Gastrocnemius medialis (tissue), 4 donors: ENCODE data around the gene SWAP70. TPM values are rescaled to one million over a fixed set of nuclear protein-coding genes. Genes with fewer than 3 reads are reported as not detected.

Experiments used
- ATAC-seq, 2 donors: fragments of 150-250 bp; one replicate each; pipeline ENCODE4 v1.9.1; 2016
- DNase-seq, 2 donors: peaks; one replicate each; pipeline ENCODE4 v3.0.0-alpha.2; 2019
- H3K27ac ChIP-seq, 4 donors: fragments of 200-600 bp; sonication (generic); 1 replicate in 1 of 4; 2 replicates in 3 of 4; pipeline ENCODE4 v1.5.1; 2016 to 2018; ENCODE audit warnings: mild to moderate bottlenecking in 2 of 4, moderate library complexity in 1 of 4
- H3K27me3 ChIP-seq, 3 donors: fragments of 200-600 bp; sonication (generic) in 2 of 3; 1 replicate in 1 of 3; 2 replicates in 2 of 3; pipeline versions ENCODE4 v1.5.1 to v1.6.0; 2016 to 2019; ENCODE audit warnings: mild to moderate bottlenecking in 1 of 3, moderate library complexity in 1 of 3
- H3K36me3 ChIP-seq, 2 donors: fragments of 200-600 bp; sonication (generic) in 1 of 2; one replicate each; pipeline ENCODE4 v1.5.1; 2017 to 2018
- H3K4me1 ChIP-seq, 2 donors: fragments of 200-600 bp; sonication (generic) in 1 of 2; one replicate each; pipeline ENCODE4 v1.5.1; 2016 to 2017; ENCODE audit warnings: mild to moderate bottlenecking in 2 of 2
- H3K4me3 ChIP-seq, 4 donors: fragments of 200-600 bp; sonication (generic) in 3 of 4; 1 replicate in 1 of 4; 2 replicates in 3 of 4; pipeline ENCODE4 v1.5.1; 2016 to 2019; ENCODE audit warnings: mild to moderate bottlenecking in 2 of 4
- H3K9me3 ChIP-seq, 3 donors: fragments of 200-600 bp; sonication (generic) in 2 of 3; 1 replicate in 1 of 3; 2 replicates in 2 of 3; pipeline ENCODE4 v1.5.1; 2016 to 2019
- CTCF ChIP-seq, 5 experiments: fragments of 450-650 bp in 3 of 5; fragments of 200-600 bp in 2 of 5; sonication (generic) in 2 of 5; IDR thresholded peaks in 4 of 5; conservative IDR thresholded peaks in 1 of 5; 1 replicate in 4 of 5; 2 replicates in 1 of 5; pipeline ENCODE4 v1.5.1; 2016 to 2019; ENCODE audit warnings: antibody characterized with exemption in 5 of 5, mild to moderate bottlenecking in 3 of 5, moderate library complexity in 3 of 5
- POLR2A ChIP-seq, 2 donors: fragments of 450-650 bp; IDR thresholded peaks; one replicate each; pipeline ENCODE4 v1.6.1; 2017; ENCODE audit warnings: antibody characterized with exemption in 2 of 2, mild to moderate bottlenecking in 2 of 2, moderate library complexity in 2 of 2
- in situ Hi-C, 4 donors: fragments of 200-750 bp; cut with MboI; loops; one replicate each; pipeline versions ENCODE4 v1.15.0 to v1.8.0; 2017; ENCODE audit warnings: low sequenced_read_pairs in 4 of 4
- intact Hi-C: fragments of 100-400 bp; cut with DNase I; formaldehyde crosslinking; loops from one replicate; pipeline ENCODE4 v1.15.1; 2023; ENCODE audit warnings: low total_unique reads
- total RNA-seq, 4 donors: library from RNA; depleted of rRNA; stranded (reverse); fragments of >200 nt; gene quantifications; one replicate each; pipeline versions ENCODE4 v1.1.0 to v1.2.3, GENCODE V29; 2016

SWAP70 gene
- total RNA-seq = 10 to 100 TPM in 1 of 4 donors, 1 to 10 TPM in 3; 6.5 to 14.4 (median 9.1) TPM

DNA sequence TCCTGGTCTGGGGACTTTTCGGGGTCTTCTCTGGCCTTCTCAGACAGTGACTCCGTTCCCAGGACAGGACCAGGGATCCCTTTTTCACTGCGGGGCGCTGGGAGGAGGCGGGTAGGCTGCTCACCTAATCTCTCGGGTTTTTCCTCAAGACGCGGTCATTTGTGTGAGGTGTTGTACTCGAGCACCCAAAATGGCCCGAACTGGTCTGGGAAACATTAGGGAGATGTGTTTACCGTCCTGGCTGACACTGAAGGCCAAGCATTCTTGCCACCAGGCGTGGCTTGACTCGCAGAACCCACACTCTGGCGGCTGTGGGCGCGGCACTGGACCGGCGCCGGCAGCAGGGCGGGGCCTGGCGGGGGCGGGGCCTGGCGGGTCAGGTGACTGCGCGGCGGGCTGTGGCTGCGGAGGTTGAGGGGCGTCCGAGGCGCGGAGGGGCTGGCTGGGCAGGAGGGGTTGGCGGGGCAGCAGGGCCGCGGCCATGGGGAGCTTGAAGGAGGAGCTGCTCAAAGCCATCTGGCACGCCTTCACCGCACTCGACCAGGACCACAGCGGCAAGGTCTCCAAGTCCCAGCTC is at the start of gene SWAP70:
Gene SWAP70 (plus strand): TSS at position 379 of the 577 bp plus-strand sequence. CDS start 103 bp downstream, at position 482.
- in situ Hi-C loops = no loop called here
- peak within 1 kb of the TSS; percentile 82 to 88 (median 86) for H3K27ac ChIP-seq

GRCh38 chr11:9615031-9615451 is 48.8 kb upstream of the SWAP70 start:
- in situ Hi-C loops (loop anchor here in 1 of 4 donors (10.0 kb wide), 1 partner anchor 80 kb away; no protein-coding TSS in a partner anchor), intact Hi-C loops (loop anchor here (2.0 to 10.0 kb wide), 2 partner anchors 48 to 690 kb away; partner anchors contain the start of gene ADM)
- Histone ChIP-seq H3K36me3 (no peaks in the 10 kb centered on the region), H3K4me3 (no peak overlapping the region), H3K27me3 (no peaks in the 10 kb centered on the region), H3K27ac (peak overlapping the region; percentile 86 to 96 (median 89)), H3K9me3 (no peaks in the 10 kb centered on the region), H3K4me1 (peaks cover 0 to 16% of the 10 kb centered on the region in 2 donors)
- no peak for TF ChIP-seq POLR2A (IDR thresholded peaks at IDR 0.05)
- no peak for TF ChIP-seq CTCF (IDR thresholded peaks at IDR 0.05 in 4 of 5, conservative IDR thresholded peaks at IDR 0.05 in 1 of 5)
- no peak for DNase-seq
- ATAC-seq = no peak

More for the DNA sequence above, at the start of gene SWAP70:
- intact Hi-C loops = loop anchor here (2.0 kb wide), 1 partner anchor 49 kb away; no protein-coding TSS in a partner anchor
- H3K9me3 ChIP-seq = no peaks in the 10 kb centered on the region
- ATAC-seq (peak; percentile 90), DNase-seq (peak; percentile 67 to 76)
- peaks cover 0 to 4% (median 0%) of the 10 kb centered on the region in 3 donors for H3K27me3 ChIP-seq
- no peaks in the 10 kb centered on the region for H3K36me3 ChIP-seq
- peak within 1 kb of the TSS; percentile 79 to 84 (median 81) for H3K4me3 ChIP-seq
- peaks cover 6% of the 10 kb centered on the region in 2 donors for H3K4me1 ChIP-seq
- TF ChIP-seq POLR2A (IDR thresholded peaks at IDR 0.05) = peak; percentile 35 to 63
- TF ChIP-seq CTCF (IDR thresholded peaks at IDR 0.05 in 4 of 5, conservative IDR thresholded peaks at IDR 0.05 in 1 of 5) = peak; percentile 38 to 67 (median 59)

- no peaks in the 10 kb centered on the region for H3K36me3 ChIP-seq
- ATAC-seq (no peak), DNase-seq (no peak)
- H3K4me3 ChIP-seq = no peak overlapping the region
- TF ChIP-seq POLR2A (IDR thresholded peaks at IDR 0.05) (no peak), CTCF (IDR thresholded peaks at IDR 0.05 in 4 of 5, conservative IDR thresholded peaks at IDR 0.05 in 1 of 5) (no peak)
- in situ Hi-C loops = loop anchor here in 1 of 4 donors (10.0 kb wide), 1 partner anchor 81 kb away; no protein-coding TSS in a partner anchor
- H3K9me3 ChIP-seq = no peaks in the 10 kb centered on the region
- intact Hi-C loops = loop anchor here (10.0 kb wide), 1 partner anchor 689 kb away; the partner anchor contains the start of gene ADM
- H3K27ac ChIP-seq = no peak overlapping the region
- H3K27me3 ChIP-seq = no peaks in the 10 kb centered on the region
- peaks cover 0 to 16% of the 10 kb centered on the region in 2 donors for H3K4me1 ChIP-seq
Observed at GRCh38 chr11:9616042-9616675, 47.7 kb upstream of the SWAP70 start.

- TF ChIP-seq POLR2A (IDR thresholded peaks at IDR 0.05) (no peak), CTCF (IDR thresholded peaks at IDR 0.05 in 4 of 5, conservative IDR thresholded peaks at IDR 0.05 in 1 of 5) (no peak)
- Histone ChIP-seq H3K36me3 (no peaks in the 10 kb centered on the region), H3K27me3 (no peaks in the 10 kb centered on the region), H3K4me3 (no peak overlapping the region), H3K9me3 (no peaks in the 10 kb centered on the region), H3K27ac (no peak overlapping the region), H3K4me1 (peaks cover 0 to 16% of the 10 kb centered on the region in 2 donors)
- DNase-seq (no peak), ATAC-seq (no peak)
- in situ Hi-C loops = loop anchor here in 1 of 4 donors (10.0 kb wide), 1 partner anchor 82 kb away; no protein-coding TSS in a partner anchor
- intact Hi-C loops = loop anchor here (10.0 kb wide), 1 partner anchor 688 kb away; the partner anchor contains the start of gene ADM
Observed at GRCh38 chr11:9616858-9617257, 47.0 kb upstream of the SWAP70 start.
